A549 (cell line): Measurements from ENCODE around the gene AFG1L.

Source experiments
- HDAC2 ChIP-seq: fragments of 200-600 bp; sonication (generic); IDR thresholded peaks from 2 replicates; pipeline ENCODE4 v1.6.1; 2016
- HOXB13 ChIP-seq: fragments of 250-450 bp; sonication (Bioruptor Pico); IDR thresholded peaks from 2 replicates; pipeline ENCODE4 v1.5.0; 2020; ENCODE audit warnings: low read depth, mild to moderate bottlenecking, moderate library complexity
- NR3C1 ChIP-seq: fragments of >200 bp; sonication (Bioruptor Twin); formaldehyde crosslinking; IDR thresholded peaks from 3 replicates; pipeline ENCODE4 v1.6.1; 2017
- RARB ChIP-seq: fragments of 250-450 bp; sonication (Bioruptor Pico); IDR thresholded peaks from 2 replicates; pipeline ENCODE4 v1.8.0; 2021; ENCODE audit warnings: mild to moderate bottlenecking, moderate library complexity
- RCOR1 ChIP-seq: fragments of 150-350 bp; IDR thresholded peaks from 2 replicates; pipeline ENCODE4 v1.6.1; 2014; ENCODE audit warnings: antibody characterized with exemption, low read length, low read depth
- ZSCAN20 ChIP-seq: fragments of 250-450 bp; sonication (Bioruptor Pico); IDR thresholded peaks from 2 replicates; pipeline ENCODE4 v1.8.0; 2022; ENCODE audit warnings: mild to moderate bottlenecking, moderate library complexity
- TF ChIP-seq, protein P1 (sequence below): fragments of >200 bp; sonication (Bioruptor Twin); formaldehyde crosslinking; IDR thresholded peaks from 3 replicates; pipeline ENCODE4 v1.5.1; 2016
- TF ChIP-seq, protein P2 (sequence below): fragments of 200-600 bp; sonication (generic); IDR thresholded peaks from 2 replicates; pipeline ENCODE4 v1.6.1; 2016; ENCODE audit warnings: antibody characterized with exemption, mild to moderate bottlenecking, moderate library complexity

DNA sequence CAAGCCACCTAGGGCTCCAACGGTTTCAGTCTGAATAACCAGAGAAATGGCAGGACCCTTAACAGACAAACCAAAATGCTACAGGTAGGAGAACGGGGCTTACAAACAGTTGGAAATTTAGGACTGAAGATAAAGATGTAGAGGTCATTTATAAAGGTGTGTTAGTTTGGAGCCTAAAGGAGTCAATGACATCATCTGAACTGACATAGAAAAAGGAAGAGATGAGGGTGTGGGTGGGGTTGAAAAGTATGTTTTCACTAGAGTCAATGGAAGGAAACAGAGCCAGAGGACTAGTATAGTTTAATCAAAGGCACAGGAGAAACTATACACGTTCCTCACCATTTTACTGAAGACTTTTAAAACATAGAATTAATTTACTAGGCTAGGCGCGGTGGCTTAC lies 194.8 kb downstream of the AFG1L start:
- TF ChIP-seq ZSCAN20 (CRISPR knock-in tag) (no peak), NR3C1 (no peak), RCOR1 (no peak), HOXB13 (CRISPR knock-in tag) (no peak), HDAC2 (no peak), RARB (CRISPR knock-in tag) (no peak)
- TF ChIP-seq, protein P1, sequence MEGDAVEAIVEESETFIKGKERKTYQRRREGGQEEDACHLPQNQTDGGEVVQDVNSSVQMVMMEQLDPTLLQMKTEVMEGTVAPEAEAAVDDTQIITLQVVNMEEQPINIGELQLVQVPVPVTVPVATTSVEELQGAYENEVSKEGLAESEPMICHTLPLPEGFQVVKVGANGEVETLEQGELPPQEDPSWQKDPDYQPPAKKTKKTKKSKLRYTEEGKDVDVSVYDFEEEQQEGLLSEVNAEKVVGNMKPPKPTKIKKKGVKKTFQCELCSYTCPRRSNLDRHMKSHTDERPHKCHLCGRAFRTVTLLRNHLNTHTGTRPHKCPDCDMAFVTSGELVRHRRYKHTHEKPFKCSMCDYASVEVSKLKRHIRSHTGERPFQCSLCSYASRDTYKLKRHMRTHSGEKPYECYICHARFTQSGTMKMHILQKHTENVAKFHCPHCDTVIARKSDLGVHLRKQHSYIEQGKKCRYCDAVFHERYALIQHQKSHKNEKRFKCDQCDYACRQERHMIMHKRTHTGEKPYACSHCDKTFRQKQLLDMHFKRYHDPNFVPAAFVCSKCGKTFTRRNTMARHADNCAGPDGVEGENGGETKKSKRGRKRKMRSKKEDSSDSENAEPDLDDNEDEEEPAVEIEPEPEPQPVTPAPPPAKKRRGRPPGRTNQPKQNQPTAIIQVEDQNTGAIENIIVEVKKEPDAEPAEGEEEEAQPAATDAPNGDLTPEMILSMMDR, result no peak
- TF ChIP-seq, protein P2, sequence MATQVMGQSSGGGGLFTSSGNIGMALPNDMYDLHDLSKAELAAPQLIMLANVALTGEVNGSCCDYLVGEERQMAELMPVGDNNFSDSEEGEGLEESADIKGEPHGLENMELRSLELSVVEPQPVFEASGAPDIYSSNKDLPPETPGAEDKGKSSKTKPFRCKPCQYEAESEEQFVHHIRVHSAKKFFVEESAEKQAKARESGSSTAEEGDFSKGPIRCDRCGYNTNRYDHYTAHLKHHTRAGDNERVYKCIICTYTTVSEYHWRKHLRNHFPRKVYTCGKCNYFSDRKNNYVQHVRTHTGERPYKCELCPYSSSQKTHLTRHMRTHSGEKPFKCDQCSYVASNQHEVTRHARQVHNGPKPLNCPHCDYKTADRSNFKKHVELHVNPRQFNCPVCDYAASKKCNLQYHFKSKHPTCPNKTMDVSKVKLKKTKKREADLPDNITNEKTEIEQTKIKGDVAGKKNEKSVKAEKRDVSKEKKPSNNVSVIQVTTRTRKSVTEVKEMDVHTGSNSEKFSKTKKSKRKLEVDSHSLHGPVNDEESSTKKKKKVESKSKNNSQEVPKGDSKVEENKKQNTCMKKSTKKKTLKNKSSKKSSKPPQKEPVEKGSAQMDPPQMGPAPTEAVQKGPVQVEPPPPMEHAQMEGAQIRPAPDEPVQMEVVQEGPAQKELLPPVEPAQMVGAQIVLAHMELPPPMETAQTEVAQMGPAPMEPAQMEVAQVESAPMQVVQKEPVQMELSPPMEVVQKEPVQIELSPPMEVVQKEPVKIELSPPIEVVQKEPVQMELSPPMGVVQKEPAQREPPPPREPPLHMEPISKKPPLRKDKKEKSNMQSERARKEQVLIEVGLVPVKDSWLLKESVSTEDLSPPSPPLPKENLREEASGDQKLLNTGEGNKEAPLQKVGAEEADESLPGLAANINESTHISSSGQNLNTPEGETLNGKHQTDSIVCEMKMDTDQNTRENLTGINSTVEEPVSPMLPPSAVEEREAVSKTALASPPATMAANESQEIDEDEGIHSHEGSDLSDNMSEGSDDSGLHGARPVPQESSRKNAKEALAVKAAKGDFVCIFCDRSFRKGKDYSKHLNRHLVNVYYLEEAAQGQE, result no peak
